ENCODE results near the gene RTN4R.

RTN4R gene

GRCh38 chr22:20226760-20227350 lies 41.3 kb downstream of the RTN4R start:
- H3K9me3 ChIP-seq, result no peaks in the 10 kb centered on the region
- H3K27ac ChIP-seq, result no peak overlapping the region
- H3K4me3 ChIP-seq, result no peak overlapping the region
- peaks cover 0 to 70% (median 58%) of the 10 kb centered on the region in 4 donors for H3K4me1 ChIP-seq
- DNase-seq, result no peak
- no peaks in the 10 kb centered on the region for H3K36me3 ChIP-seq
- H3K27me3 ChIP-seq, result no peaks in the 10 kb centered on the region
- intact Hi-C loops (cut with DNase I; ENCODE audit: low total_unique reads), result no loop called here
- no peak for TF ChIP-seq CTCF (IDR thresholded peaks at IDR 0.05)

GRCh38 chr22:20226077-20226716 lies 41.9 kb downstream of the RTN4R start:
- no peak for TF ChIP-seq CTCF (IDR thresholded peaks at IDR 0.05)
- Histone ChIP-seq H3K9me3 (no peaks in the 10 kb centered on the region), H3K27ac (no peak overlapping the region), H3K4me1 (peaks cover 0 to 73% (median 59%) of the 10 kb centered on the region in 4 donors), H3K4me3 (no peak overlapping the region), H3K27me3 (no peaks in the 10 kb centered on the region), H3K36me3 (no peaks in the 10 kb centered on the region)
- intact Hi-C loops (cut with DNase I; ENCODE audit: low total_unique reads), result no loop called here
- DNase-seq, result no peak

- intact Hi-C loops (cut with DNase I; ENCODE audit: low total_unique reads), result no loop called here
- Histone ChIP-seq H3K36me3 (no peaks in the 10 kb centered on the region), H3K4me1 (peaks cover 0 to 67% (median 53%) of the 10 kb centered on the region in 4 donors), H3K4me3 (no peak overlapping the region), H3K27me3 (no peaks in the 10 kb centered on the region), H3K9me3 (no peaks in the 10 kb centered on the region), H3K27ac (no peak overlapping the region)
- TF ChIP-seq CTCF (IDR thresholded peaks at IDR 0.05), result no peak
- no peak for DNase-seq
Observed at GRCh38 chr22:20225693-20225966, 42.5 kb downstream of the RTN4R start.

GRCh38 chr22:20224917-20225692 lies 43.0 kb downstream of the RTN4R start:
- intact Hi-C loops (cut with DNase I; ENCODE audit: low total_unique reads), result no loop called here
- DNase-seq, result no peak
- Histone ChIP-seq H3K4me3 (no peak overlapping the region), H3K27me3 (no peaks in the 10 kb centered on the region), H3K9me3 (no peaks in the 10 kb centered on the region), H3K36me3 (no peaks in the 10 kb centered on the region), H3K27ac (no peak overlapping the region), H3K4me1 (peaks cover 0 to 62% (median 48%) of the 10 kb centered on the region in 4 donors)
- no peak for TF ChIP-seq CTCF (IDR thresholded peaks at IDR 0.05)

GRCh38 chr22:20224256-20224626 lies 43.9 kb downstream of the RTN4R start:
- Histone ChIP-seq H3K27me3 (no peaks in the 10 kb centered on the region), H3K4me1 (peaks cover 0 to 53% (median 40%) of the 10 kb centered on the region in 4 donors), H3K4me3 (no peak overlapping the region), H3K27ac (no peak overlapping the region), H3K36me3 (no peaks in the 10 kb centered on the region), H3K9me3 (peaks cover 0 to 6% (median 0%) of the 10 kb centered on the region in 3 donors)
- TF ChIP-seq CTCF (IDR thresholded peaks at IDR 0.05), result no peak
- no peak for DNase-seq
- intact Hi-C loops (cut with DNase I; ENCODE audit: low total_unique reads), result no loop called here
